ENCODE results near the gene DCUN1D4. TPM values are rescaled to one million over a fixed set of nuclear protein-coding genes. Genes with fewer than 3 reads are reported as not detected.

The DCUN1D4 gene
- total RNA-seq, 1 donor from 2014 or later, result 25.2 TPM

GRCh38 chr4:51851937-51852290 lies 9.0 kb downstream of the DCUN1D4 start:
- no peak overlapping the region for H3K4me3 ChIP-seq (ENCODE audit: low read depth, low read length)
- no peak for TF ChIP-seq CTCF (conservative IDR thresholded peaks at IDR 0.05; ENCODE audit: low read depth, low read length)
- no peak for DNase-seq (ENCODE audit: low read depth)

GRCh38 chr4:51853027-51853682 lies 10.2 kb downstream of the DCUN1D4 start:
- H3K4me3 ChIP-seq (ENCODE audit: low read depth, low read length), result no peak overlapping the region
- no peak for TF ChIP-seq CTCF (conservative IDR thresholded peaks at IDR 0.05; ENCODE audit: low read depth, low read length)
- DNase-seq (ENCODE audit: low read depth), result no peak

DNA sequence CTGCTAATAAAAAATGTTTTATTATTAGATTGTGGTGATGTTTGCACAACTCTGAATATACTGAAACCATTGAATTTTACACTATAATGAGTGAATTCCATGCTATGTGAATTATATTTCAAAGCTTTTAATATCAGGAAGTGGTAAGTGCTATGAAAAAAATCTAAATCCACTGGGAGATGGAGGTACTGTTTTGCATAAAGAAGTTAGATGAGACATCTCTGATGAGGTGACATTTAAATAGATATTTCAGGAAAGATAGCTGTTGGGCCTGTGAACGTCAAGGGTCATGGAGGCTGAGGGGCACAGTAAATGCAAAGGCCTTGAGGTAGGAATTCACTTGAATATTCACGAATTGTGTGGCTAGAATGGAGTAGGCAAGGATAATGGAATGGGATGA lies 12.3 kb downstream of the DCUN1D4 start:
- no peak for TF ChIP-seq CTCF (conservative IDR thresholded peaks at IDR 0.05; ENCODE audit: low read depth, low read length)
- DNase-seq (ENCODE audit: low read depth), result no peak

DNA sequence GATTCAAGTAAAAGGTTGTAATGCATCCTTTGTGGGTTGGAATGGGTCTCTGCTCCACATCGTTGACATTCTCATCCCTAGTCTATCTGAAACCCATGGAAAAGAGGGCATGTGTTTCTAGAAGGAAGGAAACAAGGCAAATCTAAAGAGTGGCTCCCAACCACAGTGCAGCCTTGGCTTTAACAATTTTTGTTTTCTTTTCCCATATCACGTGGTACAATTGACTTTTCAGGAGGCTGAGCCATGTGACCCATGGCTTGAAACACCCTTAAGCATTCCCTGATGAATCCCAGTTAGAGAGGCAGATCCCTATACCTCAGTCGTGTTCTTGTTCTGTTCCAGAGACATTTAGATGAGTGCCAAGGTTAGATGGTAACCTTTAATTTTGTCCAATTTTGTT lies 12.8 kb downstream of the DCUN1D4 start:
- no peak for DNase-seq (ENCODE audit: low read depth)
- TF ChIP-seq CTCF (conservative IDR thresholded peaks at IDR 0.05; ENCODE audit: low read depth, low read length), result no peak
- no peak overlapping the region for H3K4me3 ChIP-seq (ENCODE audit: low read depth, low read length)

More for the DNA sequence above, 12.3 kb downstream of the DCUN1D4 start:
- H3K4me3 ChIP-seq (ENCODE audit: low read depth, low read length), result no peak overlapping the region

DNA sequence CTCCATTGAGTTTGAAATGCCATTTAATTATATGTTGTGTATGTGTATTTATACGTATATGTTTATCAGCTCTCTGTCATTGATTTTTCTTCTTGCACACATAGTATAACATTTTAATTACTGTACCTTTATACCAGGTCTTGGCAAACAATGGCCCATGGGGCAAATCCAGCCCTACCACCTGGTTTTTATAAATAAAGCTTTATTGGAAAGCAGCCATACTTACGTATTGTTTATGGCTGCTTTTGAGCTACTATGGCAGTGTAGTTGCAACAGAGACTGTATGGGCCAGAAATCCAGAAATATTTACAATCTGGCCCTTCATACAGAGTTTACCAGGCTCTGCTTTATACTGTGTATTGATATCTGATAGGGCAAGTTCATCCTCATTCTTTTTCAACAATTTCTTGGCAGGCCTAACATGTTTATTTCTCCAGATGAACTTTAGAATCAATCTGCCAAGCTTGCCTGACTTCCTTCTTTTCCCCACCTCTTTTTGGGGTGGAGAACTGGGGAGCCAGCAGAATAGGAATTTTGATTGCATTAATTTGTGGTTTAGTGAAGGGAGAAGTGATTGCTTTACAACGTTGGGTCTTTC lies 15.8 kb downstream of the DCUN1D4 start:
- no peak for TF ChIP-seq CTCF (conservative IDR thresholded peaks at IDR 0.05; ENCODE audit: low read depth, low read length)

GRCh38 chr4:51859476-51860031 lies 16.6 kb downstream of the DCUN1D4 start:
- DNase-seq (ENCODE audit: low read depth), result no peak
- H3K4me3 ChIP-seq (ENCODE audit: low read depth, low read length), result no peak overlapping the region
- TF ChIP-seq CTCF (conservative IDR thresholded peaks at IDR 0.05; ENCODE audit: low read depth, low read length), result no peak

More for the DNA sequence above, 15.8 kb downstream of the DCUN1D4 start:
- no peak for DNase-seq (ENCODE audit: low read depth)
- H3K4me3 ChIP-seq (ENCODE audit: low read depth, low read length), result no peak overlapping the region

All from epithelial cell of proximal tubule (primary cell).